ENCODE data around the gene UBA1.

DNA sequence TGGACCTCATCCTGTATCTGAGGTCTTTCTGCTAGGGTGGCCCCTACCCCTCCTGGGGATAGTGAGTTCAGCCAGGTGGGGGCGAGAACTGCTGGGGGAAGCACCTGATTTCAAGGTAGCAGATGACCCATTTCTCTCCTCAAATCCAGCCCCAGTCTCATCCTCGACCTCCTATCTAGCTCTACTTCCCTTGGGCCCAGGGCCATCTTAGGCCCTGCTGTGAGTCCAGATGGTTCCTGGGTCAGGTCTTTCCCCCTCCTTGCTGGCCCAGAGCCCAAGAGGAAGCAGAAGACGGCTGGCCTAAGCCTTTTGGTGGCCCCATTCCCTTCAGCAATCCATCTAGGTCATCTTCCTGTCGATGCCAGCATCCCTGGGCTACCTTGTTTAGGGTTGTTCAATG lies 28.1 kb downstream of the UBA1 start:
- TF ChIP-seq EP300 (IDR thresholded peaks at IDR 0.05): no peak
- TF ChIP-seq, protein P1, sequence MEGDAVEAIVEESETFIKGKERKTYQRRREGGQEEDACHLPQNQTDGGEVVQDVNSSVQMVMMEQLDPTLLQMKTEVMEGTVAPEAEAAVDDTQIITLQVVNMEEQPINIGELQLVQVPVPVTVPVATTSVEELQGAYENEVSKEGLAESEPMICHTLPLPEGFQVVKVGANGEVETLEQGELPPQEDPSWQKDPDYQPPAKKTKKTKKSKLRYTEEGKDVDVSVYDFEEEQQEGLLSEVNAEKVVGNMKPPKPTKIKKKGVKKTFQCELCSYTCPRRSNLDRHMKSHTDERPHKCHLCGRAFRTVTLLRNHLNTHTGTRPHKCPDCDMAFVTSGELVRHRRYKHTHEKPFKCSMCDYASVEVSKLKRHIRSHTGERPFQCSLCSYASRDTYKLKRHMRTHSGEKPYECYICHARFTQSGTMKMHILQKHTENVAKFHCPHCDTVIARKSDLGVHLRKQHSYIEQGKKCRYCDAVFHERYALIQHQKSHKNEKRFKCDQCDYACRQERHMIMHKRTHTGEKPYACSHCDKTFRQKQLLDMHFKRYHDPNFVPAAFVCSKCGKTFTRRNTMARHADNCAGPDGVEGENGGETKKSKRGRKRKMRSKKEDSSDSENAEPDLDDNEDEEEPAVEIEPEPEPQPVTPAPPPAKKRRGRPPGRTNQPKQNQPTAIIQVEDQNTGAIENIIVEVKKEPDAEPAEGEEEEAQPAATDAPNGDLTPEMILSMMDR (IDR thresholded peaks at IDR 0.05): no peak
- TF ChIP-seq POLR2A (IDR thresholded peaks at IDR 0.05): no peak
- no peak for TF ChIP-seq POLR2AphosphoS5 (IDR thresholded peaks at IDR 0.05)
